NCI-H2029 treated with DMSO at 0.1 percent for 48 hours (cell line): ENCODE data around the gene GNB3.
"Not testable (repeated sequence)": the region's sequence is repeated elsewhere in the genome, so short reads cannot be mapped to it uniquely, and the experiment has no call there.

ENCODE experiments used
- DNase-seq: peaks from one replicate; lab custom pipeline; 2025; lab: John Stamatoyannopoulos, UW

The GNB3 gene

GRCh38 chr12:6883683-6884082 is 43.0 kb downstream of the GNB3 start:
- DNase-seq = no peak

DNA sequence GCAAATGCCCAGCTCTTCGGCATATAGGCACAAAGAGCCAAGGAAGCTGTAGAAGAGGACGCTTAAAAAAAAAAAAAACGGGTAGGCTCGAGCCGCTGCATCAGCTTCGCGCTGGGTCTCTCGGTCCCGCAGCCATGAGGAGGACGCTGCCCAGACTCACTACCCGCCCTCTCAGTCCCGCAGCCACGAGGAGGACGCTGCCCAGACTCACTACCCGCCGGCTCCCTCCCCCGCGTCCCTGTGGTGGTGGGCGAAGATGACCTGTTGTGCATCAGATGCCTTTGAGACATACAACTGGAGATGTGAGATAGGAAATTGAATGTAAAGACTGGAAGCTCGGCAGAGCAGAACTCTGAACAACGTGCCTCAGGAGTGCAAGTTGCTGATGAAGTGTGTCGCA is 43.8 kb downstream of the GNB3 start:
- no peak for DNase-seq

- not testable (repeated sequence) for DNase-seq
These were observed 45.7 kb downstream of the GNB3 start for GRCh38 chr12:6886206-6886999.

DNA sequence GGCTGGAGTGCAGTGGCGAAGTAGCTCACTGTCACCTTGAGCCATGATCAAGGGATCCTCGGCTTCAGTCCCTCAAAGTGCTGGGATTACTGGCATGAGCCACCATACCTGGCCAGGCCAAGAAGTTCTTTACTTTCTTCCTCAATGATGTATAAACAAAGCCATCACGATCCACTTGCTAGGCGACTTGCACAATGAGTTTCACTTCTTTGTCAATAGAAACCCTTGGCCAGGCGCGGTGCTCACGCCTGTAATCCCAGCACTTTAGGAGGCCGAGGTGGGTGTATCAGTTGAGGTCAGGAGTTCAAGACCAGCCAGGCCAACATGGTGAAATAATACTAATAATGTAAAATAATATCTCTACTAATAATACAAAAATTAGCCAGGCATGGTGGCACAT is 46.7 kb downstream of the GNB3 start:
- DNase-seq = no peak

- no peak for DNase-seq
These were observed 47.6 kb downstream of the GNB3 start for GRCh38 chr12:6888360-6888759.

DNA sequence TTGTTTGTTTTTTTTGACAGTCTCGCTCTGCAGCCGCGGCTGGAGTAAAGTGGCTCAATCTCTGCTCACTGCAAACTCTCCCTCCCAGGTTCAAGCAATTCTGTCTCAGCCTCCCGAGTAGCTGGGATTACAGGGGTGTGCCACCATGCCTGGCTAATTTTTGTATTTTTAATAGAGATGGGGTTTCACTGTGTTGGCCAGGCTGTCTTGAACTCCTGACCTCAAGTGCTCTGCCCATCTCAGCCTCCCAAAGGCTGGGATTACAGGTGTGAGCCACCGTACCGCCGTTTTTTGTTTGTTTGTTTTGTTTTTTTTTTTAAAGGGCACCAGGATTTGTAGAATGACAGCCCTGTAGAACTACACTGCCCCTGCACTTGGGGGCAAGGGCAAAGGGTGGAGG is 48.1 kb downstream of the GNB3 start:
- DNase-seq = not testable (repeated sequence)

- DNase-seq = not testable (repeated sequence)
These were observed 49.2 kb downstream of the GNB3 start for GRCh38 chr12:6889775-6890573.

DNA sequence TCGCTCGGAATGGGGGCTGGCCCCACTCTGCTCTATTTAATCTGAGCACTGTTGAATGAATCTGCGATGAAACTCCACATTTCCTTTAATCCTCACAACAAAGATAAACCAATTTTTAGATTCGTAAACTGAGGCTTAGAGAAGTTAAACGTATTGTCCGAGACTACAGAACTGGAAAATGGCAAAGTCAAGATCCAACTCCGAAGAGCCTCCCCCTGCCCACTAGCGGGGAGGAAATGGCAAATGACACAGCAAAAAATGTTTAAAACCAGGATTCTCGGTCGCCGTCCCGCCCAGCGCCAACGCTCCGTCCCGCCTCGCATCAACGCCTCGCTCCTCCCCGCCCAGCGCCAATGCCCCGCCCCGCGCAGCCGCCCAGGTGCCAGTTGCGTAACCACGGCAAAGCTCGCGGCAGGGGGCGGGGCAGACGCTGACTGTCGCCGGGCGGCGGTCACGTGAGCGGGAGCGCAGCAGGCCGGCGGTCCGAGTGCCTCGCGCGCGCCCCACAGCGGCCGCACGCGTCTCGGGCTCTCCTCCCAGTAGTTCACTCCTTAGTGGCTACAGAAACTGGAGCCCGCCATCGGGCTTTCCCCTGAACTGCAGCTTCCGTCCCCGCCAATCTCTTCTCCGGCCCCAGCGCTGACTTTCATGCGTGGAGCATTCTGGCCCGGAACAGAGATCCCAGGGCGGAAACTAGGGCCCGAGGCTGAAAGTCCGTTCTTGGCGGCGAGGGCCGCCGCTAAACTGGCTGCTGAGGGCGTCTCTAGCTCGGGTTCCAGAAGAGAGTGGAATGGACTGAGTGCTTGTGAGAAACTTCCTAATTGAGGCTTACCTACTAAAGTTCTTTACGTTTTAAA is 50.3 kb downstream of the GNB3 start:
- DNase-seq = peak; percentile 88

GRCh38 chr12:6891646-6892001 is 50.9 kb downstream of the GNB3 start:
- DNase-seq = no peak

GRCh38 chr12:6892683-6893082 is 52.0 kb downstream of the GNB3 start:
- not testable (repeated sequence) for DNase-seq

DNA sequence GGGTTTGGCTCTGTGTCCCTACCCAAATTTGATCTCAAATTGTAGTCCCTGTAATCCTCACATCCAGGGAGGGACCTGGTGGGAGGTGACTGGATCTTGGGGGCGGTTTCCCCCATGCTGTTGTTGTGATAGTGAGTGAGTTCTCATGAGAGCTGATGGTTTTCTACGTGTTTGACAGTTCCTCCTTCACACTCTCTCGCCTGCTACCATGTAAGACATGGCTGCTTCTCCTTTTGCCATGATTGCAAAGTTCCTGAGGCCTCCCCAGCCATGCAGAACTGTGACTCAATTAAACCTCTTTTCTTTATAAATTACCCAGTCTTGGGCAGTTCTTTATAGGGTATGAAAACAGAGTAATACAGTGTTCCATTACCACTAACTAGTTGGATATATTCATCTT is 53.6 kb downstream of the GNB3 start:
- no peak for DNase-seq
